ENCODE results near the gene HOXB9. TPM values are rescaled to one million over a fixed set of nuclear protein-coding genes. Genes with fewer than 3 reads are reported as not detected.
A peak's percentile ranks its signal among the peaks of the same experiment; 100 is the strongest.

Gene HOXB9
- total RNA-seq, result not detected
- long read RNA-seq, result 0 reads

DNA sequence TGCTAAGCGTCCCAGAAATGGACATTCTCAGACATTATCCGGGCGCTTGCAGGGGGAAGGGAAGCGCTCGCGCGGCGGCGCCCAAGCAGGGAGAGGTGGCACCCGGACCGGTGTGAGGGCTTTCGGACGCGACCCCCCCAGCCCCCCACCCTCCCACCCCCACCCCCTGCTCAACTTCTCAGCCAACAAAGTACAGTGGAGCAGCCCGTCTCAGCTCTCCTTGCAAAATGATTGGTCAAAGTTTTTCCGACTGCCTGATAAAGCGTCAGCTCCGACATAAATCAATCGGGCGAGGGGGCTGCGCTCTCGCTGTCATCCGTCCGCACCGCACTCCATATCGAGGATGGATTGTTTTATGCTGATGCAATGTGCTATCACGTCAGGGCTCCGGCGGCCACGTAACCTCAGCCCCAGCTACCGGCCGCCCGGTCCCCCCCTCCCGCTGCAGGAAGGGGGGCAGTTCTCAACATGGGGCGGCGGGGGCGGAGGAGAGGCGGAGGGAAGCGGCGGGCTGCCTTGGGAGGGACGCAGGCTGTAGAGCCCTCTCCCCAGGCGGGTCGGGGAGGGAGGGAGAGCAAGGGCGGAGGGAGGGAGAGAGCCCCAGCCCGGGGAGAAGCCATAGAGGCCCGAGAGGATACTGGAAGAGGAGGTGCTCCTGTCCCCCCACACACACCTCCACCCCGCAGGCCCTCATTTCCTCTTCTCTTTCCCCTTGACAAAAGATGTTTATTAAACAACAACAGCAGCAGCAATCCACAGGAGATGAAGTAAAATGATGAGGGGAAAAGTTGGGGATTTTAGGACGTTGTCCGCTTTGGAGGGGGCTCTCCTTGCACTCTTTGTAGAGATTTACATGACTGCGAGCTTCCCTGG lies at the start of gene HOXB9:
Gene HOXB9 (minus strand): TSS at position 114 of the 873 bp plus-strand sequence. CDS start 89 bp downstream, at position 25.
- Histone ChIP-seq H3K27ac (no peak within 1 kb of the TSS), H3K27me3 (peaks cover 32 to 72% of the 10 kb centered on the region in 2 donors), H3K36me3 (no peaks in the 10 kb centered on the region), H3K4me3 (peak within 1 kb of the TSS in 2 of 3 donors; percentile 9 to 31), H3K9me3 (no peaks in the 10 kb centered on the region), H3K4me1 (peaks cover 0 to 17% (median 2%) of the 10 kb centered on the region in 4 donors)
- TF ChIP-seq POLR2A (IDR thresholded peaks at IDR 0.05), result no peak
- TF ChIP-seq, protein P1, sequence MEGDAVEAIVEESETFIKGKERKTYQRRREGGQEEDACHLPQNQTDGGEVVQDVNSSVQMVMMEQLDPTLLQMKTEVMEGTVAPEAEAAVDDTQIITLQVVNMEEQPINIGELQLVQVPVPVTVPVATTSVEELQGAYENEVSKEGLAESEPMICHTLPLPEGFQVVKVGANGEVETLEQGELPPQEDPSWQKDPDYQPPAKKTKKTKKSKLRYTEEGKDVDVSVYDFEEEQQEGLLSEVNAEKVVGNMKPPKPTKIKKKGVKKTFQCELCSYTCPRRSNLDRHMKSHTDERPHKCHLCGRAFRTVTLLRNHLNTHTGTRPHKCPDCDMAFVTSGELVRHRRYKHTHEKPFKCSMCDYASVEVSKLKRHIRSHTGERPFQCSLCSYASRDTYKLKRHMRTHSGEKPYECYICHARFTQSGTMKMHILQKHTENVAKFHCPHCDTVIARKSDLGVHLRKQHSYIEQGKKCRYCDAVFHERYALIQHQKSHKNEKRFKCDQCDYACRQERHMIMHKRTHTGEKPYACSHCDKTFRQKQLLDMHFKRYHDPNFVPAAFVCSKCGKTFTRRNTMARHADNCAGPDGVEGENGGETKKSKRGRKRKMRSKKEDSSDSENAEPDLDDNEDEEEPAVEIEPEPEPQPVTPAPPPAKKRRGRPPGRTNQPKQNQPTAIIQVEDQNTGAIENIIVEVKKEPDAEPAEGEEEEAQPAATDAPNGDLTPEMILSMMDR (IDR thresholded peaks at IDR 0.05), result no peak
- no peak for ATAC-seq
- 2% methylated on average over 24 of the region's 50 CpGs for WGBS (ENCODE audit: insufficient coverage, low coverage, low lambda C conversion rate, missing lambda C conversion rate)
- intact Hi-C loops (cut with DNase I), result no loop called here
- no peak for DNase-seq

DNA sequence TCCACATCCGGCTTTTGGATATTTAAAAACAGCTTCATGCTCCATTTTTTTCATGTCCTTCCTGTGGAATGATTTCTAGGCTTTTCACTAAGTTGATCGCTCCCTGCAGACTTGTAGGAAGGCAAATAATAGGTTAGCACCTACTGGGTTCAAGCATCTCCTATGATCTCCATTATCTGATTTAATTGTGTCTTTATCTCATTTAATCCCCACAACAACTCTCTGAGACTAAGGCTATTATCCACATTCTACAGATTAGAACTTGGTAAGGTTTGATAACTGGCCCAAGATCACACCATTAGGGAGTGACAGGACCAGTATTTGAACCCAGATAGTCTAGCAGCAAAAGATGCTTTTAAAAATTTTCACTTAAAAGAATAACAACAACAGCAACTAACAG lies 46.2 kb upstream of the HOXB9 start:
- Histone ChIP-seq H3K36me3 (no peaks in the 10 kb centered on the region), H3K27me3 (no peaks in the 10 kb centered on the region), H3K4me1 (peaks cover 0 to 4% (median 0%) of the 10 kb centered on the region in 4 donors), H3K4me3 (no peak overlapping the region), H3K9me3 (no peaks in the 10 kb centered on the region), H3K27ac (no peak overlapping the region)
- intact Hi-C loops (cut with DNase I), result loop anchor here in 1 of 2 donors (10.0 kb wide), 2 partner anchors 112 to 212 kb away; no protein-coding TSS in a partner anchor
- ATAC-seq (no peak), DNase-seq (no peak)
- 53% methylated on average over 2 of the region's 2 CpGs for WGBS (ENCODE audit: insufficient coverage, low coverage, low lambda C conversion rate, missing lambda C conversion rate)
- TF ChIP-seq, protein P1 (IDR thresholded peaks at IDR 0.05), result no peak
- no peak for TF ChIP-seq POLR2A (IDR thresholded peaks at IDR 0.05)

DNA sequence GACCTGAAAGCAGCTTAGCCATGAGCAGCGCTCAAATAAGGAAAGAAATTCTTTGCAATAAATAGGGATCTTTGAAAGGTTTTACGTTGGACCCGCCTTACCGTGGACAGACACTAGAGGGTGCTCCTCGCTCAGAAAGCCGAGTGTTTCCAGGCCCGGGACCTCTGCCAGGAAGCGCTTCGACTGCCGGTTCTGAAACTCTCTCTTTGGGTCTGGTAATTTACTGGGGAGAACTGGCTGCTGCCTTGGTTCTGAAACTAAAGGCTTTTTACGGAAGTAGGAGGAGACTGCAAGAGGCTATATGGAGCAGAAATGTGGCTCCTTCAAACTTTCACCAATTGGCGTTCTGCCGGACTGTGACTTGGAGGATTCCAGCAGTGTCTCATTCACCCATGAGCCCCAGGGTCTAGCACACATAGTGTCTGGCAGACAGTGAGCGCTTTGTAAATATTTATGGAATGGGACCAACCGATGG lies 45.6 kb upstream of the HOXB9 start:
- WGBS (ENCODE audit: insufficient coverage, low coverage, low lambda C conversion rate, missing lambda C conversion rate), result 7% methylated on average over 13 of the region's 15 CpGs
- Histone ChIP-seq H3K27ac (no peak overlapping the region), H3K4me1 (peaks cover 0 to 4% (median 0%) of the 10 kb centered on the region in 4 donors), H3K9me3 (no peaks in the 10 kb centered on the region), H3K27me3 (no peaks in the 10 kb centered on the region), H3K4me3 (peak overlapping the region in 2 of 3 donors; percentile 23 to 32), H3K36me3 (no peaks in the 10 kb centered on the region)
- intact Hi-C loops (cut with DNase I), result loop anchor here in 1 of 2 donors (10.0 kb wide), 2 partner anchors 113 to 213 kb away; no protein-coding TSS in a partner anchor
- ATAC-seq, result peak; percentile 94 to 99 (median 98)
- DNase-seq, result peak; percentile 77 to 84 (median 81)
- no peak for TF ChIP-seq POLR2A (IDR thresholded peaks at IDR 0.05)
- TF ChIP-seq, protein P1 (IDR thresholded peaks at IDR 0.05), result peak; percentile 77 to 93 (median 86)

DNA sequence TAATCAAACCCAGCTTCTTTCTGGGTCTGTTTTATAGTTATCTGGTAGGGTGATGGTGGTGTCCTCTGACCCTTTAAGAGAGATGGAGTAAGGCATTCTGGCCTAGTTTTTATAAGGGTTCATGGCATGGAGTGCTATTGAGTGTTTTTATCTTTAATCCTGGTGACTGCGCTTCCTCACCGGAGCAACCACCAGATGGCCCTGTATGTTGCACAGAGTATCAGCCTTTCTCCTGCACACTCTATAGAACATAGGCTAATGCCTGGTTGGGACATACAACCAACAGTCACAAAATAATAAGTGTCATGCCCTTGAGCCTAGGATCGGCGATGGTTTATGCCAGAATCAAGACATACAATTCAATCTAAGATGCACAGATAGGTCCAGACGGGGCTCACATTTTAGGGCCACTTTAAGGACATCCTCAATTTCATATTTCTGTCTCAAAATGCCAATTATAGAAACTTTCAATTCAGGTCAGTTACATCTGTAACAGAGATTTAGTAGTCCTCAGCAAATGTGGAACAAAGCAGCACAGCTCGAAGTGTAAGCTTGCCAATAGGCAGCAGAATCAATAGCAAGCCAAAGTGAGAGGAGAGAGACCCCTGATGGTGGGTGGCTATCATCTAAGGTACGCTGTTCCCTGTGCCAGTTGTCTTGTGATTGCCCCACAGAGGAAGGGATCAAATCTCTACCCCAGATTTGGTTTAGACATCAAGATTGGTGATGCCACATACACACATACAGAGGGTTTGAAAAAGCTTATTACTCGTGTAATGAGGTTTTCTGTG lies 37.2 kb upstream of the HOXB9 start:
- Histone ChIP-seq H3K27me3 (no peaks in the 10 kb centered on the region), H3K36me3 (no peaks in the 10 kb centered on the region), H3K4me3 (no peak overlapping the region), H3K4me1 (no peaks in the 10 kb centered on the region), H3K27ac (no peak overlapping the region), H3K9me3 (no peaks in the 10 kb centered on the region)
- intact Hi-C loops (cut with DNase I), result no loop called here
- 70% methylated on average over 7 of the region's 8 CpGs for WGBS (ENCODE audit: insufficient coverage, low coverage, low lambda C conversion rate, missing lambda C conversion rate)
- DNase-seq, result no peak
- TF ChIP-seq POLR2A (IDR thresholded peaks at IDR 0.05), result no peak
- TF ChIP-seq, protein P1 (IDR thresholded peaks at IDR 0.05), result no peak
- ATAC-seq, result no peak
